GM18499 (cell line): ENCODE data around the gene FPR3.
"Not testable (repeated sequence)": the region's sequence is repeated elsewhere in the genome, so short reads cannot be mapped to it uniquely, and the experiment has no call there.

Source experiments
- ATAC-seq: cut with Tn5 transposase; IDR thresholded peaks from one replicate; pipeline ENCODE4 v1.9.1; 2021; ENCODE audit warnings: moderate number of reproducible peaks; ENCODE audit not compliant: insufficient read depth, unreplicated experiment

The FPR3 gene

DNA sequence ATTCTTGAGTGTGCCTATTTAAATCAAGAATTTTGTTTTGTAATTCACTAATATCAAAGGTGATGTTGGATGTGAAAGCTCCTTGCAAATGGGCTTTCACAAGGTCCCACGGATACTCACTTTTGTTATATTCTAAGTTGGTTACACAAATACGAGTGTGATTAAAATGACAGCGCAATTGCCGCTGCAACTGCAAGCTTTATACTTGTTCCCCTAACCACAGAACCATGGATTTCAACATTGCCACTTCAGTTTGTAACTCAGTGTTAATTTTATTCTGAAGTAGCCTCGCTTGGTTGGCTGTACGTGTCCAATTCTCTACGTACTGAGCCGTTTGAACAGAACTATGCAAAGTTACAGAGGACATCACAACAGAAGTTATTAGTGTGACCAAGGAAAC lies 10.4 kb downstream of the FPR3 start:
- ATAC-seq: not testable (repeated sequence)

DNA sequence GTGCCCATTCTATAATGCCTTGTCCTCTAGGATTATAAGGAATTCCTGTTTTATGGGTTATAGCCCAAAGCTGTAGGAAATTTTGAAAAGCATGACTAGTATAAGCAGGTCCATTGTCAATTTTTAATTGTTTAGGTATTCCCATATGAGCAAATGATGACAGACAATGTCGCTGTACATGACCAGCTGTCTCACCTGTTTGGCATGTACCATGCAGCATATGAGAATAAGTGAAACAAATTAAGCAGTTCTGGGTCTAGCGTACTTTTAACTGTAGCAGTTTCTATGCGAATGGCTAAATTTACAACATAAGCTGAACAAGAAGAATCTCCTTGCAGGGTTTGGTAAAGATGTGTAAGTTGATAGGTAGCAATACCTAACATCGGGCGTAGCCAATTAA lies 11.6 kb downstream of the FPR3 start:
- not testable (repeated sequence) for ATAC-seq

DNA sequence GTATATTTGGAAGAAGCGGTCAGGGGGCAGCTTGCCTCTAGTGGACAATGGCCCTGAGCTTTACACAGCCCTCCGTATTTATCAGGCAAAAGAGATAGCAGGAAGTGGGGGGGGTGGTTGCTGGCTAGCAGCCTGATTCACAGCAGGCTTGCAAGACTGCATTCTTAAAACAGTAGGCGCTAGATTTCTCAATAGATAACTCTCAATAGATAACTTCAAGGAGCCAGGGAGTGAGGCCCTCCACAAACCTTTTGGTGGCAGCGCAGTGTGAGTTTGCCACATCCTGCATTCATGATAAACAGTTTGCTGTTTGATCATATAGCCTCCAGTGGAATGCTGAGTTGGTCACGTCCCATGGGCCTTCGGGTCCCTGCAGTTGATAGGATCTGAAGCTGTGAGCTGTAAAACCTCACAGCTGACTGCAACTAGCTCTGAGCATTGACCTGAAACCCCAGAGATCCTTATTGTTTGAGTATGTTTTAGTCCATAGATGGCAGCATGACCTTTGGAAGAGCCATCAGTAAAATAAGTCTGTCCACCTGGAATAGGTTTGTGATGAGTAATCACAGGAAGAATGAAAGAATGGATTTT lies 12.2 kb downstream of the FPR3 start:
- no peak for ATAC-seq

DNA sequence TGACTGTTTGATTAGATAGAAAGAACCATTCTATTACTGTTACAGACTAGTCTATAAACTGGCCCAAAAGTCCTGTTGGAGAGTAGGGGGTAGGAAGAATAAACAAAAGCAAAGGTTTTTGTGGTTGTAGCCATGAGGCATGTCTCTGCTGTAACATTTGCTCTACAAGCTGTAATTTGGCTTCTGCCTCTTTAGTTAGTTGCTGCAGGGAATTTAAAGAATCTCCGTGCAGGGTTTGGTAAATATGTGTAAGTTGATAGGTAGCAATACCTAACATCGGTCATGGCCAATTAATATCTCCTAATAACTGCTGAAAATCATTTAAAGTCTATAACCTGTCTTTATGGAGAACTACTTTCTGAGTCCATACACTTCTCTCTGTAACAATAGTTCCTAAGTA lies 13.0 kb downstream of the FPR3 start:
- ATAC-seq: no peak

DNA sequence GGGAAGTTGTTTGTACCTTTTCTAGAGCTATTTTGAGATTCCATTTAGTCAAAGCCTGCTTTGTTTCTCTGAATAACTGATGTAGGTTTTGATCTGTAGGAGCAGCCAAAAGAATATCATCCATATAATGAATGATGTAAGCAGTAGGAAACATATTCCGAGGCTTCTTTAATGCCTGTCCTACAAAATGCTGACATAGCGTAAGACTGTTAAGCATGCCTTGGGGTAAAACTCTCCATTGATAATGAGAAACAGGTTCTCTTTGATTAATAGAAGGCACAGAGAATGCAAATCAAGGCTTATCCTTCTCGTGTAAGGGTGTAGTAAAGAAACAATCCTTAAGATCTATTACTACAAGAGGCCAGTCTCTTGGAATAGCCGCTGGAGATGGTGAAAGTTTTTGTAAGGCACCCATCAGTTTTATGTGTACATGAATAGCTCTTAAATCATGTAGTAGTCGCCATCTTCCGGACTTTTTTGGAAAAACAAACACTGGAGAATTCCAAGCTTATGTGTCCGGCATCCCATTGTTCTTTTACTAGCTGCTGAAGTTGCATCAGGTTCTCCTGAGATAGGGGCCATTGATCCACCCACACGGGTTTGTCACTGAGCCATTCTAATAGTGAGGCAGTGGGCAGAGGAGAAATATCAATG lies 13.5 kb downstream of the FPR3 start:
- ATAC-seq: no peak

DNA sequence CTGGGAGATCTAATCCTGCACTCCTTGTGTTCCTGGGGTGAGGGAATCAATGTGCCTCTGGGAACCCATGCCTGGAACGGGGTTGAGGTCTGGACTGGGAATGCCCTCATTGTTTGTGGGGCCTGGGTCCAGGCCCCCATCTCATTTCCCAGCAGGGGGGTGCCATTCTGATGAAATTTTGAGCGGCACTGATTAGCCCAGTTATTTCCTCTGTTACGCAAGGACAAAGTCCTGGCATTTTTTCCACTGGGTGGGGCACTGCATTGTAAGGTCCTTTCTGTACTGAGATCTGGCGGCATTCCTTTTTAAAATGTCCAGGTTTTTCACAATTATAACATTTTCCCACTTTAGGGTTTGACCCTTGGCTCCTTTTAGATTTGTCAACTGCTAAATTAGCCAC lies 14.8 kb downstream of the FPR3 start:
- ATAC-seq: no peak

DNA sequence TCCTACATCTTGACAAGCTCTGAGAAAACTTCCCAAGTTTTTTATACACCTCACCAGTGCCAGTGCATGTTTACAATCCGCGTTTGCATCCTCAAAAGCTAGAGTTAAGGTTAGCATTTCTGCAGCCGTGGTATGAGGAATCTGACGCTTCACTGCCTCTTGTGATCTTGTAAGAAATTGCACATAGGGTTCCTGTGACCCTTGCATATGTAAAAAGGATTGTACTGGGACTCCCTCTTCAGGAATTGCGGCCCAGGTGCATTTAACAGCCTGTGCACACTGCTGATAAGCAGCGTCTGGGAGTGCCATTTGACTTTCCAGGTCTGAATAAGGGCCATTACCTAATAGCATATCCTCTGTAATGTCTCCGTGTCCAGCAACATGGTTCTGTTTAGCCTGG lies 15.3 kb downstream of the FPR3 start:
- no peak for ATAC-seq

DNA sequence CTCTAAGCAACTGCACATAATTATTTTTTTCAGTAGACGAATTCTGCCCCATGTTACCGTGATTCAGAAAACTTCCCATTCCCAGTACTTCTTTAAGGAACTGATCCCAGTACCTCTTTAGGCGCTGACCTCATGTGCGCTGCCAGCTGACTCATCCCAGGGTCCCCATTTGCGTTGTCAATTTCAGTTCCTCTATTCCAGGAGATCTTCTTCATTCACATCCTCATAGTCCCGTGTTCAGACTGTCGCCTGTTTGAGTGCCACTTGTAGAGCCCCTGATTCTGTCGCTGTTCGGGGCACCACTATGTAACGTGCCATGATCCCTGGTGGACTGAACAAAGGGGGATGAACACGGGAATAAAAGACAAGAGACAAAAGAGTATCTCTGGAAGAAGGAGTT lies 16.4 kb downstream of the FPR3 start:
- ATAC-seq: no peak

DNA sequence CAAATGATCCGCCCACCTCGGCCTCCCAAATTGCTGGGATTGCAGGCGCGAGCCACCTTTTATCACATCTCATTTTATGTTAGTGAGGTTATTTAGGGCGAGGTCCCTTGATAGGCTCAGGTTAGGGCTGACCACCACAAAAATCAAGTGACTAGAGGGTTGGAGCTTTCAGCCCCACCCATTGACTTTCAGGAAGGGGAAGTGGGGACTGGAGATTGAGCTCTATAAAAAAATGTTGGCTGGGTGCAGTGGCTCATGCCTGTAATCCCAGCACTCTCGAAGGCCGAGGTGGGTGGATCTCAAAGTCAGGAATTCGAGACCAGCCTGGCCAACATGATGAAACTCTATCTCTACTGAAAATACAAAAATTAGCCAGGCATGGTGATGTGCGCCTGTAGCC lies 20.1 kb downstream of the FPR3 start:
- no peak for ATAC-seq

DNA sequence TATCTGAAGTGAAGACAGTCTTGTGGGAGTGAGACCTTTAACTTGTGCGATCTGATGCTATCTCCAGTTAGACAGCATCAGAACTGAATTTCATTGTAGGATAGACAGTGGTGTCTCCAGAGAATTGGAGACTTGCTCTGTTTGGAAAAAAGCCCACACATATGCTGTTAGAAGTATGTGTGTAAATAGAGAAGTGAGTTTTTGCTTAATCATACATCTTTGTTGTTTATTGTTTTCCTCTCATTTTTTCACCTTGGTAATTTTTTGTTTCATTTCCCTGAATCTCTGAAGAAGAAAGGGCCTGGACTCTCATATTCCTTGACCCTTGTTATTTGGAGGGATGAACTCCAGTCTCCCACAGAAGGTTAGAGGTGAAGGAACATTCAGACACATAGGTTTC lies 21.8 kb downstream of the FPR3 start:
- ATAC-seq: no peak

DNA sequence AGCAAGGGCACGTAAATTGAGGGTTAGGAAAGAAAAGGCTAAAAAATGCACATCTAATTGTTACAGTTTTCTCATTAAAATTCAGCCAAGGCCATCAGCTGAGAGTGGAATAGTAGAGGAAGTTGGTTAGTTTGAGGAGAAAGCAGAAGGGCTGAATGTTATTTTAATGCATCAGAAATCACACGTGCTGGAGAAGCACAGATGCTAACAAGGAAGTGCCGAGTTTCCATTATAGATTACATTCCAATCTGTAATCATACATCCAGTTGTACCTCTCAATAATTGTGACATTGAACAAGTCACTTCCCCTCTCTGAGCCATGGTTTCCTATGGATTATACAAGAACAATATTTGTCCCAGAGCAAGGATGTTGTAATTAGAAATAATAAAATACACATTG lies 25.1 kb downstream of the FPR3 start:
- ATAC-seq: no peak

DNA sequence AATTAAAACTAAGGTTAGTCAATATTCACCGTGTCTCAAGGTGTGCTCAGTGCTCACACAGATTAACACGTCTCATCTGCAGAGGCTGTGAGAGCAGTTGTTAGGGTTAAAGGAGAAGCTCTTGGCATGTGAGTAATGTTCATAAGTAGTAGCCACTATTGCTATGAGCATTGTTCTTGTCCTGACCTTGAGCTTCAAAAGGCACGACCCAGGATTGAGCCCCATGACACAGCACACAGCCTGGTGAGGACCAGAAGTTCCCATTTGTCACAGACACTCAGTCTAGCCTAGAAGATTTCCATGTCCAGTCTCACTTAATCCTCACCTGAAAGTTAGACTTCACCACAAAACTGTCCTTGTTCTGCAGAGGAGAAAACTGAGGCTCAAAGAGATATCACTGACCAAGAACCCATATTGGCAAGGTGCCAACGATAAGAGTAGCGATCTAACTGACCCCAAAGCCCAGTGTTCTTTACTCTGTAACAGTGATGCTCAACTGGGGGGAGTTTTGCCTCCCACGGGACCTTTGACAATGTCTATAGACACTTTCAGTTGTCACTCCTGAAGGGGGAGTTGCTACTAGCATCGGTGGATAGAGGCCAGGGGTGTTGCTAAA lies 26.0 kb downstream of the FPR3 start:
- no peak for ATAC-seq

DNA sequence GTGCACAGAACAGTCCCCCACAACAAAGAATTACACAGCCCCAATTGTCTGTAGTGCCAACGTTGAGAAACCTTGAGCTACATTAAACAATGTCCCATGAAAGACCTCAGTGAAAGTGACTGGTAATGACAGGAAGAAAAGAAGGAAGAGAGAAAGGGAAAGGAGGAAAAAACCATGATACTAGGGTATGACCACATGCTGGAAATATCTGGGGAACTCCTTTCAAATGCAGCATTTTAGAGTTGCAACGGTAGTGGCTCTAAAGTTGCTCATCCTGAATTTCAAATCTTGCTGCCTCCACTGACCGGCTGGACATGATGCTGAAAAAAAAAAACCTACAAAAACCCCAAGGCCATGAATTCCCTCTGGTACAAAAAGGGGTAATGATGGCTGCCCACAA lies 26.5 kb downstream of the FPR3 start:
- no peak for ATAC-seq

DNA sequence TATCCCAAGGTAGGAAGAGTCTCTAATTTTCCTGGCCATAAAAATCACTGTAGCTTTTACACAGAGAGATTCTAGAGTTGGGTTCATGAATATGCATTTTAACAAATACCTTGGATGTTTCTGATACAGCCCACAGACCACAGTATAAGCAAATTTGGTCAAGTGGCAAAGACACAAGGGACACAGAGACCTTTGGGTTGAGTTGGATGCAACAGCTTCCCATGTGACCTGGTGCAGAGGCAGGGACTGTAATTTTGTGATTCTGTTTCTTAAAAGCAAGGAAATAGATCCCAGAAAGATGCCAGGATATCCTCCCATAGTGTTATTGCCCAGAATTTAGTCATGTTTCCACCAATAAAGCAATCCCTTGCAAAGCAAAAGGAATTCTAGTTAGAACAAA lies 27.0 kb downstream of the FPR3 start:
- ATAC-seq: no peak

DNA sequence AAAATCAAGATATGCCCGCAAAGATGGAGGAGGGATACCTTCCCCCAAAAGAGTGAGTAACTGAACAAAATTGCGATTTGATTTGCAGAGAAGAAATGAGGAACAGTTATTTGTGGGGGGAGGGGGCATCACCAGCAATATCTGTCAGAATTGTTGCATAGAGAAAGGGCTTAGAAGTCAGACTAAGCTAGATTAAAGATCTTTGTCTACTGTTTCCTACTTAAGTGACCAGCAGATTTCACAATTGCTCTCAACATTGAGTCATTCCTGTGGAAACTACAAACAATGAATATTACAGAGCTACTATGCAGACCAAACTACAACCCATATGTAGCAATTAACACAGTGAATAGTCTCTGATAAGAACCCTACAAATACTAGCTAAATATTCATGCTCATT lies 27.4 kb downstream of the FPR3 start:
- no peak for ATAC-seq

DNA sequence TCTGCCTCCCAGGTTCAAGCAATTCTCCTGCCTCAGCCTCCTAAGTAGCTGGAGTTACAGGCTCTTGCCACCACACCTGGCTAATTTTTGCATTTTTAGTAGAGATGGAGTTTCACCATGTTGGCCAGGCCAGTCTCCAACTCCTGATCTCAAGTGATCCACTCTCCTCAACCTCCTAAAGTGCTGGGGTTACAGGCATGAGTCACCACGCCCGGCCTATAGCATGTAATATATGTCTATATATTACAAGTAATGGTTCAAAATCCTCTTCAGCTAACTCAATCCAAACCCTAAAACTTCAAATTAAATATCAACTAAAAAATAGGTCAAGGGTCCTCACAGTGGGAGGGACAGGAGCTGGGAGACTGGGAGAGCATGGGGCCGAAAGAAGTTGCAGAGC lies 28.0 kb downstream of the FPR3 start:
- ATAC-seq: no peak

DNA sequence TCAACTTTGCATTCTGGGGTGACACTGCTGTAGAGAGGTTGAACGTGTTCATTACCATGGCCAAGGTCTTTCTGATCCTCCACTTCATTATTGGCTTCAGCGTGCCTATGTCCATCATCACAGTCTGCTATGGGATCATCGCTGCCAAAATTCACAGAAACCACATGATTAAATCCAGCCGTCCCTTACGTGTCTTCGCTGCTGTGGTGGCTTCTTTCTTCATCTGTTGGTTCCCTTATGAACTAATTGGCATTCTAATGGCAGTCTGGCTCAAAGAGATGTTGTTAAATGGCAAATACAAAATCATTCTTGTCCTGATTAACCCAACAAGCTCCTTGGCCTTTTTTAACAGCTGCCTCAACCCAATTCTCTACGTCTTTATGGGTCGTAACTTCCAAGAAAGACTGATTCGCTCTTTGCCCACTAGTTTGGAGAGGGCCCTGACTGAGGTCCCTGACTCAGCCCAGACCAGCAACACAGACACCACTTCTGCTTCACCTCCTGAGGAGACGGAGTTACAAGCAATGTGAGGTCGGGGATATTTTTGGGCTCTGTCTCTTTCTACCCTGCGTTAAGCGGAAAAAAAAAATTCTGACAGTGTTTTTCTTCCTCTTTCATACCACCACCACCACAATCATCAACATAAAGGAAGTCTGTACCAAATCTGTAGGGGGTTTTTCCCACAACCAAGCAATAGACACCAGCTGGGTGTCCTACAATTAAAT lies 29.5 kb downstream of the FPR3 start:
- ATAC-seq: no peak

DNA sequence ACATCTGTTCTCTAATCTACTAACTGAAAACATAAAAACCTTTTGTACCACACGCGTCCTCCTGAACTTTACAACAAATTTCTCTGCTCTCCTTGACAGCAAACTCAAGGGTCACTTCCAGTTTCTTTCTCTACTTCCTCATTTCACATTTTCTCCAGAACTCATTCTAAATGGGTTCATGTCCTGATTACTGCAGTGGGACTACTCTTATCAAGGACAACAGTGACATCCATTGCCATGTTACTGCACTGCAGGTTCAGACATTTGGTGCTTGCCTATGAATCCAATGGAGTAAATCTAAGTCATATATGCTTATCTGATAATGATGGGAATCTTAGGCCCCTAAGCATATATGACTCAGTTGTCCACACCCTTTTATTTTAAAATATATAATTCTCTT lies 35.3 kb downstream of the FPR3 start:
- ATAC-seq: no peak

DNA sequence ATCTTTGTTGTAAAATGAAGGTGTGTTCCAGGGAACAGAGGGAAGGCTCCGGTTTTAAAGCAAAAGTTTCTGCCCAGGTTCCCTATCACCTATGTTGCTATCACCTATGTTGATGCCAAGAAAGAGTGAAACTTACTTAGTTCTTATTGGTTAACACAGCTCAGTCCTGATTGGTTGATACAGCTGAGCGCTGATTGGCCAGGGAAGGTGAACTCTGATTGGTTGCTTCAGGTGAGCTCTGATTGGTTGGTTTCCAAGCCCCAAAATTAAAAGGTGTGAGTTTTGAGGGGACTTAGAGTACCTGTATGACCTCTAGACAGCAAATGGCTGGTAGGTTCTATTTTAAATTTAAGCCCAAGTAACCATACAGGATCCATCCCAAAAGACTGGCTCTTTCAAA lies 42.2 kb downstream of the FPR3 start:
- ATAC-seq: no peak

DNA sequence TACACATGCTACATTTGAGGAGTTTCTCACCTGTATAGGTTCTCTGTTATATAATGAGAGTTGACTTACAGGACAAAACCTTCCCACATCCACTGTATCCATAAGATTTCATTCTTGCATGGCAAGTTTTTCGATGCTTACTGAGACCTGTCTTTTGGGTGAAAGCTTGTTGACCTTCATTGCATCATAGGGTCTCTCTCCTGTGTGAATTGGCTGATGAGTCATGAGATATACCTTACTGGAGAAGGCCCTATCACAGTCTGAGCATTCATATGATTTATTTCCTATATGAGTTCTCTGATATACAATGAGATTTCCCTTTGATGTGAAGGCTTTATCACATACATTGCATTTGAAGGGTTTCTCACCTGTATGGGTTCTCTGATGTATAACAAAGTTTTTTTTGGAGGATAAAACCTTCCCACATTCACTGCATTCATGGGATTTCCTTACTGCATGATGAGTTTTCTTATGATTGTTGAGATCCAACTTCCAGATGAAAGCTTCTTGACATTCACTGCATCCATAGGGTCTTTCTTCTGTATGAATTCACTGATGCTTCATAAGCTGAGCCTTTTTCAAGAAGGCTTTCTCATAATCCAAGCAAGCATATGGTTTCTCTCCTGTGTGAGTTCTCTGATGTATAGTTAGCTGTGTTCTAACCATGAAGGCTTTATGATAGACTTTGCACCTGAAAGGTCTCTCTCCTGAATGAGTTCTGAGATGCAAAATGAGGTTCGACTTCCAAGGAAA lies 67.1 kb downstream of the FPR3 start:
- no peak for ATAC-seq

DNA sequence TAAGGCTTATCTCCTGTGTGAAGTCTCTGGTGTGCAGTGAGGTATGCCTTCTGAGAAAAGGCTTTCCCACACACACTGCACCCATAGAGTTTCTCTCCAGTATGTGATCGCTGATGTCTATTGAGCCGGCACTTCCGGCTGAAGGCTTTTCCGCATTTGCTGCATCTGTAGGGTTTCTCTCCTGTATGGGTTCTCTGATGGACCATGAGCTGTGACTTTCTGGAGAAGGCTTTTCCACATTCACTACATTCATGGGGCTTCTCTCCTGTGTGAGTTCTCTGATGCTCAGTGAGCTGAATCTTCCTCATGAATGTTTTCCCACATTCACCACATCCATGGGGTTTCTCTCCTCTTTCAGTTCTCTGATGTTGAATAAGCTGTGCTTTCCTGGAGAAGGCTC lies 78.1 kb downstream of the FPR3 start:
- ATAC-seq: no peak
